HG03039 (cell line): Measurements from ENCODE around the gene YIPF3.
"Not testable (repeated sequence)": the region's sequence is repeated elsewhere in the genome, so short reads cannot be mapped to it uniquely, and the experiment has no call there.

Experiments used
- ATAC-seq: cut with Tn5 transposase; IDR thresholded peaks from one replicate; pipeline ENCODE4 v1.9.1; 2021; ENCODE audit warnings: mild to moderate bottlenecking, moderate library complexity; ENCODE audit not compliant: unreplicated experiment

Gene YIPF3

GRCh38 chr6:43509984-43510826 is 6.5 kb downstream of the YIPF3 start, which contains the start of gene LRRC73:
LRRC73 (minus strand) TSS chr6:43510346; CDS start chr6:43509785, 561 bp downstream.
- peak; percentile 42 for ATAC-seq

GRCh38 chr6:43509142-43509983 is 7.4 kb downstream of the YIPF3 start:
- ATAC-seq: peak; percentile 11

GRCh38 chr6:43508481-43509141 is 8.1 kb downstream of the YIPF3 start:
- ATAC-seq: no peak

- ATAC-seq: no peak
Observed at GRCh38 chr6:43506667-43507471, 9.9 kb downstream of the YIPF3 start.

GRCh38 chr6:43506171-43506570 is 10.6 kb downstream of the YIPF3 start:
- ATAC-seq: no peak

- ATAC-seq: no peak
Observed at GRCh38 chr6:43505718-43506117, 11.0 kb downstream of the YIPF3 start.

- no peak for ATAC-seq
Observed at GRCh38 chr6:43504756-43505593, 11.8 kb downstream of the YIPF3 start.

GRCh38 chr6:43503443-43503842 is 13.3 kb downstream of the YIPF3 start:
- no peak for ATAC-seq

GRCh38 chr6:43502666-43503065 is 14.1 kb downstream of the YIPF3 start:
- ATAC-seq: no peak

GRCh38 chr6:43500921-43501320 is 15.8 kb downstream of the YIPF3 start:
- ATAC-seq: no peak

- ATAC-seq: no peak
Observed at GRCh38 chr6:43499028-43499815, 17.5 kb downstream of the YIPF3 start.

- ATAC-seq: not testable (repeated sequence)
Observed at GRCh38 chr6:43498291-43498690, 18.4 kb downstream of the YIPF3 start.

GRCh38 chr6:43497689-43498088 is 19.0 kb downstream of the YIPF3 start:
- ATAC-seq: no peak

- ATAC-seq: no peak
Observed at GRCh38 chr6:43497129-43497396, 19.7 kb downstream of the YIPF3 start.

- no peak for ATAC-seq
Observed at GRCh38 chr6:43496370-43497128, 20.2 kb downstream of the YIPF3 start.

- ATAC-seq: no peak
Observed at GRCh38 chr6:43495409-43495941, 21.3 kb downstream of the YIPF3 start.

- ATAC-seq: no peak
Observed at GRCh38 chr6:43494766-43495165, 22.0 kb downstream of the YIPF3 start.

GRCh38 chr6:43494321-43494720 is 22.4 kb downstream of the YIPF3 start:
- ATAC-seq: no peak
